T-helper 2 cell treated with Interferon-gamma antibody and Interleukin-4, amounts not matched to agents 100 ng/mL and 5 ng/mL, for 36 hours (primary cell): Measurements from ENCODE around the gene SP140. TPM values are rescaled to one million over a fixed set of nuclear protein-coding genes. Genes with fewer than 3 reads are reported as not detected.
"Not testable (repeated sequence)": the region's sequence is repeated elsewhere in the genome, so short reads cannot be mapped to it uniquely, and the experiment has no call there.

Experiments used
- intact Hi-C: fragments of 100-400 bp; cut with micrococcal nuclease; formaldehyde crosslinking; loops from one replicate; pipeline ENCODE4 v1.15.1; 2023
- total RNA-seq: library from RNA; stranded (reverse); gene quantifications from 2 replicates; pipeline ENCODE4 v1.2.3, GENCODE V29; 2022

Gene SP140
- total RNA-seq, 1 donor from 2014 or later, result 117 TPM

- intact Hi-C loops, result loop anchor here (10.0 kb wide), 1 partner anchor 259 kb away; the partner anchor contains the start of gene SLC16A14
Observed at GRCh38 chr2:230323385-230324106, 98.0 kb downstream of the SP140 start.

- intact Hi-C loops, result loop anchor here (10.0 kb wide), 1 partner anchor 260 kb away; the partner anchor contains the start of gene SLC16A14
Observed at GRCh38 chr2:230324503-230324902, 99.0 kb downstream of the SP140 start.

- intact Hi-C loops, result loop anchor here (2.0 to 10.0 kb wide), 6 partner anchors 71 to 403 kb away; partner anchors contain the start of genes CAB39, FBXO36, SLC16A14 and SP100
Observed at GRCh38 chr2:230325316-230326243, 100.0 kb downstream of the SP140 start.

- intact Hi-C loops, result loop anchor here (1.0 to 10.0 kb wide), 7 partner anchors 7 to 404 kb away; partner anchors contain the start of genes CAB39, FBXO36, SLC16A14 and SP100
Observed at GRCh38 chr2:230326453-230327417, 101.2 kb downstream of the SP140 start, which contains the start of gene SP140L. Gene SP140L, plus strand, starts transcription at chr2:230327193. Its CDS starts 77 bp downstream, at chr2:230327270.

- intact Hi-C loops, result loop anchor here (1.0 to 10.0 kb wide), 7 partner anchors 8 to 405 kb away; partner anchors contain the start of genes CAB39, FBXO36, SLC16A14 and SP100
Observed at GRCh38 chr2:230327418-230328154, 102.0 kb downstream of the SP140 start.

GRCh38 chr2:230328155-230328458, 102.6 kb downstream of the SP140 start:
- intact Hi-C loops, result loop anchor here (5.0 to 10.0 kb wide), 4 partner anchors 263 to 406 kb away; partner anchors contain the start of genes CAB39, FBXO36, SLC16A14 and TRIP12

- intact Hi-C loops, result loop anchor here (5.0 to 10.0 kb wide), 4 partner anchors 265 to 408 kb away; partner anchors contain the start of genes CAB39, FBXO36, SLC16A14 and TRIP12
Observed at GRCh38 chr2:230329946-230330605, 104.5 kb downstream of the SP140 start.

- intact Hi-C loops, result no loop called here
Observed at GRCh38 chr2:230330725-230331124, 105.2 kb downstream of the SP140 start.

GRCh38 chr2:230335461-230335863, 109.9 kb downstream of the SP140 start:
- intact Hi-C loops, result no loop called here

- intact Hi-C loops, result no loop called here
Observed at GRCh38 chr2:230335864-230336506, 110.4 kb downstream of the SP140 start.

- intact Hi-C loops, result not testable (repeated sequence)
Observed at GRCh38 chr2:230341936-230342528, 116.5 kb downstream of the SP140 start.

- intact Hi-C loops, result not testable (repeated sequence)
Observed at GRCh38 chr2:230343041-230343624, 117.6 kb downstream of the SP140 start.

GRCh38 chr2:230343747-230344146, 118.2 kb downstream of the SP140 start:
- intact Hi-C loops, result no loop called here

GRCh38 chr2:230346465-230346864, 120.9 kb downstream of the SP140 start:
- intact Hi-C loops, result loop anchor here (5.0 kb wide), 1 partner anchor 66 kb away; no protein-coding TSS in a partner anchor

GRCh38 chr2:230346921-230347533, 121.5 kb downstream of the SP140 start:
- intact Hi-C loops, result loop anchor here (5.0 kb wide), 1 partner anchor 65 kb away; no protein-coding TSS in a partner anchor

- intact Hi-C loops, result loop anchor here (2.0 to 5.0 kb wide), 2 partner anchors 29 to 65 kb away; no protein-coding TSS in a partner anchor
Observed at GRCh38 chr2:230347659-230348305, 122.2 kb downstream of the SP140 start.
